GM21825 (cell line): Measurements from ENCODE around the gene AGBL1.
"Not testable (repeated sequence)": the region's sequence is repeated elsewhere in the genome, so short reads cannot be mapped to it uniquely, and the experiment has no call there.

ENCODE experiments used
- ATAC-seq: cut with Tn5 transposase; IDR thresholded peaks from one replicate; pipeline ENCODE4 v1.9.1; 2021; ENCODE audit warnings: mild to moderate bottlenecking, moderate library complexity; ENCODE audit not compliant: unreplicated experiment

The AGBL1 gene

GRCh38 chr15:86849558-86850285 lies 770.1 kb downstream of the AGBL1 start:
- no peak for ATAC-seq

- no peak for ATAC-seq
Measured at GRCh38 chr15:86850939-86851338, 771.3 kb downstream of the AGBL1 start.

- no peak for ATAC-seq
Measured at GRCh38 chr15:86852741-86853140, 773.1 kb downstream of the AGBL1 start.

- no peak for ATAC-seq
Measured at GRCh38 chr15:86854176-86854575, 774.5 kb downstream of the AGBL1 start.

GRCh38 chr15:86855307-86856291 lies 775.9 kb downstream of the AGBL1 start:
- ATAC-seq = no peak

- ATAC-seq = no peak
Measured at GRCh38 chr15:86857701-86858100, 778.0 kb downstream of the AGBL1 start.

- ATAC-seq = no peak
Measured at GRCh38 chr15:86863226-86863915, 783.7 kb downstream of the AGBL1 start.

GRCh38 chr15:86865920-86866319 lies 786.2 kb downstream of the AGBL1 start:
- ATAC-seq = no peak

GRCh38 chr15:86870846-86871245 lies 791.2 kb downstream of the AGBL1 start:
- no peak for ATAC-seq

- no peak for ATAC-seq
Measured at GRCh38 chr15:86871964-86872363, 792.3 kb downstream of the AGBL1 start.

GRCh38 chr15:86872782-86873181 lies 793.1 kb downstream of the AGBL1 start:
- ATAC-seq = no peak

- no peak for ATAC-seq
Measured at GRCh38 chr15:86875067-86875466, 795.4 kb downstream of the AGBL1 start.

GRCh38 chr15:86876387-86876944 lies 796.8 kb downstream of the AGBL1 start:
- no peak for ATAC-seq

GRCh38 chr15:86877171-86877631 lies 797.5 kb downstream of the AGBL1 start:
- no peak for ATAC-seq

- not testable (repeated sequence) for ATAC-seq
Measured at GRCh38 chr15:86878844-86879243, 799.2 kb downstream of the AGBL1 start.

GRCh38 chr15:86879250-86880229 lies 799.9 kb downstream of the AGBL1 start:
- no peak for ATAC-seq

- no peak for ATAC-seq
Measured at GRCh38 chr15:86885616-86886015, 805.9 kb downstream of the AGBL1 start.

- no peak for ATAC-seq
Measured at GRCh38 chr15:86892774-86893449, 813.2 kb downstream of the AGBL1 start.

GRCh38 chr15:86894269-86894668 lies 814.6 kb downstream of the AGBL1 start:
- ATAC-seq = no peak
